Gastroesophageal sphincter (tissue), 4 donors: ENCODE results near the gene COPA. TPM values are rescaled to one million over a fixed set of nuclear protein-coding genes. Genes with fewer than 3 reads are reported as not detected.

Experiments used
- ATAC-seq: fragments of 150-250 bp; one replicate; pipeline ENCODE4 v1.9.1; 2016; ENCODE audit warnings: mild to moderate bottlenecking, moderate library complexity
- H3K27ac ChIP-seq, 4 donors: fragments of 200-600 bp; sonication (generic) in 3 of 4; 1 replicate in 3 of 4; 2 replicates in 1 of 4; pipeline ENCODE4 v1.5.1; 2016 to 2019
- H3K27me3 ChIP-seq: fragments of 200-600 bp; sonication (generic); one replicate; pipeline ENCODE4 v1.5.1; 2019
- H3K36me3 ChIP-seq, 2 donors: fragments of 200-600 bp; sonication (generic); one replicate each; pipeline ENCODE4 v1.5.1; 2019; ENCODE audit warnings: control low read depth in 1 of 2
- H3K4me1 ChIP-seq, 3 donors: fragments of 200-600 bp; sonication (generic); 1 replicate in 2 of 3; 2 replicates in 1 of 3; pipeline ENCODE4 v1.5.1; 2016 to 2019; ENCODE audit warnings: control low read depth in 2 of 3
- H3K4me3 ChIP-seq, 2 donors: fragments of 200-600 bp; sonication (generic); one replicate each; pipeline ENCODE4 v1.5.1; 2019; ENCODE audit warnings: mild to moderate bottlenecking in 1 of 2, moderate library complexity in 1 of 2
- H3K9me3 ChIP-seq, 3 donors: fragments of 200-600 bp; sonication (generic); one replicate each; pipeline ENCODE4 v1.5.1; 2017 to 2019; ENCODE audit warnings: control low read depth in 2 of 3
- CTCF ChIP-seq, 4 experiments: fragments of 200-600 bp in 2 of 4; fragments of 450-650 bp in 2 of 4; sonication (generic) in 1 of 4; IDR thresholded peaks; one replicate each; pipeline ENCODE4 v1.5.1; 2017 to 2019; ENCODE audit warnings: antibody characterized with exemption in 4 of 4, mild to moderate bottlenecking in 2 of 4, moderate library complexity in 2 of 4
- EP300 ChIP-seq: sonication (generic); formaldehyde crosslinking; IDR thresholded peaks from one replicate; pipeline ENCODE4 v1.6.1; 2017; ENCODE audit warnings: antibody characterized with exemption, mild to moderate bottlenecking
- POLR2A ChIP-seq, 2 donors: fragments of 450-650 bp; IDR thresholded peaks; one replicate each; pipeline ENCODE4 v1.6.1; 2017; ENCODE audit warnings: antibody characterized with exemption in 2 of 2, mild to moderate bottlenecking in 2 of 2, moderate library complexity in 1 of 2
- POLR2AphosphoS5 ChIP-seq: sonication (generic); formaldehyde crosslinking; IDR thresholded peaks from one replicate; pipeline ENCODE4 v1.6.1; 2017; ENCODE audit warnings: antibody characterized with exemption
- WGBS, 2 donors: methylation state at CpG; one replicate each; pipeline ENCODE4 v1.1.5; 2018; ENCODE audit warnings: low coverage in 1 of 2; 5-methylcytosine and 5-hydroxymethylcytosine counted together
- total RNA-seq, 4 donors: library from RNA; depleted of rRNA; stranded (reverse); fragments of >200 nt; gene quantifications; one replicate each; pipeline ENCODE4 v1.1.0, GENCODE V29; 2016

The COPA gene
- total RNA-seq, 4 donors from 2014 or later, result 92.3 to 127 (median 111) TPM

GRCh38 chr1:160267284-160267991 is 75.6 kb downstream of the COPA start:
- Histone ChIP-seq H3K4me1 (peaks cover 0 to 6% (median 0%) of the 10 kb centered on the region in 3 donors), H3K27ac (no peak overlapping the region), H3K27me3 (no peaks in the 10 kb centered on the region), H3K9me3 (no peaks in the 10 kb centered on the region), H3K36me3 (no peaks in the 10 kb centered on the region), H3K4me3 (no peak overlapping the region)
- TF ChIP-seq EP300, result no peak
- TF ChIP-seq POLR2AphosphoS5, result no peak
- TF ChIP-seq CTCF (IDR thresholded peaks at IDR 0.05), result no peak
- WGBS, 2 donors, result 74 to 82% methylated on average over 7 to 9 of the region's 10 CpGs
- ATAC-seq, result no peak

GRCh38 chr1:160264795-160265307 is 78.2 kb downstream of the COPA start:
- no peak for ATAC-seq
- Histone ChIP-seq H3K4me3 (no peak overlapping the region), H3K27ac (no peak overlapping the region), H3K27me3 (no peaks in the 10 kb centered on the region), H3K36me3 (no peaks in the 10 kb centered on the region), H3K9me3 (no peaks in the 10 kb centered on the region), H3K4me1 (peaks cover 5 to 22% (median 10%) of the 10 kb centered on the region in 3 donors)
- no peak for TF ChIP-seq CTCF (IDR thresholded peaks at IDR 0.05)
- TF ChIP-seq EP300, result no peak
- no peak for TF ChIP-seq POLR2AphosphoS5
- no peak for TF ChIP-seq POLR2A (IDR thresholded peaks at IDR 0.05)
- 72 to 85% methylated on average over 4 of the region's 4 CpGs for WGBS, 2 donors

GRCh38 chr1:160261893-160262794 is 80.9 kb downstream of the COPA start, which contains the start of gene DCAF8:
DCAF8 (minus strand) TSS chr1:160262549; CDS start chr1:160244008, 18,541 bp downstream.
- Histone ChIP-seq H3K36me3 (peaks cover 0 to 5% of the 10 kb centered on the region in 2 donors), H3K27ac (peak within 1 kb of the TSS; percentile 95 to 98 (median 96)), H3K4me1 (peaks cover 13 to 49% (median 18%) of the 10 kb centered on the region in 3 donors), H3K9me3 (no peaks in the 10 kb centered on the region), H3K4me3 (peak within 1 kb of the TSS; percentile 85 to 91), H3K27me3 (no peaks in the 10 kb centered on the region)
- ATAC-seq, result peak; percentile 99
- TF ChIP-seq POLR2AphosphoS5 (peak; percentile 93), EP300 (no peak), CTCF (IDR thresholded peaks at IDR 0.05) (no peak), POLR2A (IDR thresholded peaks at IDR 0.05) (peak; percentile 87 to 90)
- 0% methylated on average over 8 to 14 of the region's 67 CpGs for WGBS, 2 donors

- peak overlapping the region; percentile 95 to 98 (median 96) for H3K27ac ChIP-seq
- no peaks in the 10 kb centered on the region for H3K27me3 ChIP-seq
- peaks cover 0 to 5% of the 10 kb centered on the region in 2 donors for H3K36me3 ChIP-seq
- TF ChIP-seq EP300 (no peak), CTCF (IDR thresholded peaks at IDR 0.05) (no peak), POLR2A (IDR thresholded peaks at IDR 0.05) (no peak), POLR2AphosphoS5 (peak; percentile 40)
- peak overlapping the region; percentile 85 to 91 for H3K4me3 ChIP-seq
- no peak for ATAC-seq
- peaks cover 18 to 55% (median 18%) of the 10 kb centered on the region in 3 donors for H3K4me1 ChIP-seq
- no peaks in the 10 kb centered on the region for H3K9me3 ChIP-seq
- WGBS, 2 donors, result 0 to 4% methylated on average over 8 of the region's 8 CpGs
These were observed 81.5 kb downstream of the COPA start for GRCh38 chr1:160261556-160261892.
